ENCODE measurements around the gene KPNA4.

DNA sequence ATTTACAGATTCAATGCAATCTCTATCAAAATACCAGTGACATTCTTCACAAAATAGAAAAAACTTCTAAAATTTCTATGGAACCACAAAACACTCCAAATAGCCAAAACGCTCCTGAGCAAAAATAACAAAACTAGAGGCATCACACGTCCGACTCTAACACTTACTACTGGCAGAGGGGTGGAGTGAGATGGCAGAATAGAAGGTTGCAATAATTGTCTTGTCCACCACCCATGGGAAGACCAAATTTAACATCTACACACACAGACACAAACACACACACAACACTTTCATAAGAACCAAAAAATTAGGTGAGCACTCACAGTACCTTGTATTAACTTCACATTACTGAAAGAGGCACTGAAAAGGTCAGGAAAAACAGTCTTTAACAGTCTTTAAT lies 21.3 kb upstream of the KPNA4 start:
- TF ChIP-seq CTCF (IDR thresholded peaks at IDR 0.05; ENCODE audit: insufficient read depth, low read length) (no peak), GABPA (IDR thresholded peaks at IDR 0.05; ENCODE audit: low read depth) (no peak)

Data from HL-60 (cell line).